GM12878 (cell line): Measurements from ENCODE around the gene GPBAR1. TPM values are rescaled to one million over a fixed set of nuclear protein-coding genes. Genes with fewer than 3 reads are reported as not detected.
A peak's percentile ranks its signal among the peaks of the same experiment; 100 is the strongest.

Source experiments
- ATAC-seq: fragments of 200-7000 bp; cut with Tn5 transposase; 3 replicates; pipeline ENCODE4 v1.9.1; 2020; ENCODE audit warnings: mild to moderate bottlenecking, moderate library complexity
- BruUV-seq: library from RNA; stranded (reverse); fragments of 400-500 nt; replicated peaks from 2 replicates; lab custom pipeline; 2021; lab: Mats Ljungman, UMichigan
- CTCF ChIA-PET: fragments of 300-600 bp; sonication (Branson Sonifier 250); formaldehyde crosslinking; extraction: SDS; loops from one replicate; lab custom pipeline; 2021; ENCODE audit warnings: inconsistent platforms; lab: Yijun Ruan, JAX
- POLR2A ChIA-PET: fragments of 350-600 bp; formaldehyde crosslinking; extraction: SDS; loops from one replicate; lab custom pipeline; 2021; ENCODE audit warnings: inconsistent platforms; lab: Charles Lee
- RAD21 ChIA-PET: fragments of 300-600 bp; sonication (Branson Sonifier 250); formaldehyde crosslinking; loops from one replicate; lab custom pipeline; 2023; ENCODE audit warnings: antibody characterized with exemption; ENCODE audit not compliant: unreplicated experiment; lab: Charles Lee
- SMC1A ChIA-PET: fragments of 300-600 bp; sonication (Branson Sonifier 250); formaldehyde crosslinking; loops from one replicate; lab custom pipeline; 2023; ENCODE audit not compliant: unreplicated experiment, uncharacterized antibody; lab: Charles Lee
- DNase-seq: peaks from one replicate; pipeline ENCODE4 v3.0.0-alpha.2; 2011; ENCODE audit warnings: low read depth, low spot score
- FAIRE-seq: peaks from 3 replicates; lab custom pipeline; 2011; peaks lifted over from hg19 to GRCh38; lab: Jason Lieb, UNC
- H2AFZ ChIP-seq: 2 replicates; pipeline ENCODE4 v1.6.0; 2011; ENCODE audit warnings: low read depth, low read length, control low read depth; ENCODE audit not compliant: control insufficient read depth
- H3K27ac ChIP-seq: 2 replicates; pipeline ENCODE4 v1.5.1; 2011; ENCODE audit warnings: control low read depth; ENCODE audit not compliant: control insufficient read depth, insufficient read depth
- H3K27me3 ChIP-seq, 2 experiments: replicated peaks in 1 of 2; 2 replicates each; pipeline versions ENCODE4 v1.6.0 to v1.6.1; 2011; ENCODE audit warnings: low read length in 1 of 2; ENCODE audit not compliant: control insufficient read depth in 2 of 2, insufficient read depth in 2 of 2
- H3K36me3 ChIP-seq, 2 experiments: 2 replicates each; pipeline ENCODE4 v1.5.1; 2011; ENCODE audit warnings: low read length in 1 of 2; ENCODE audit not compliant: control insufficient read depth in 2 of 2, insufficient read depth in 2 of 2
- H3K4me1 ChIP-seq: 2 replicates; pipeline ENCODE4 v1.6.1; 2011; ENCODE audit warnings: mild to moderate bottlenecking, low read length, moderate library complexity, mixed read lengths; ENCODE audit not compliant: control insufficient read depth, insufficient read depth
- H3K4me2 ChIP-seq: 2 replicates; pipeline ENCODE4 v1.6.0; 2011; ENCODE audit warnings: control low read depth; ENCODE audit not compliant: control insufficient read depth, insufficient read depth
- H3K4me3 ChIP-seq: fragments of 200-600 bp; sonication (generic); 2 replicates; pipeline ENCODE4 v1.5.1; 2016
- H3K79me2 ChIP-seq: 2 replicates; pipeline ENCODE4 v1.6.0; 2011; ENCODE audit warnings: low read length; ENCODE audit not compliant: control insufficient read depth, insufficient read depth
- H3K9ac ChIP-seq: 2 replicates; pipeline ENCODE4 v1.8.0; 2011; ENCODE audit warnings: low read length, control low read depth, mixed read lengths; ENCODE audit not compliant: control insufficient read depth, insufficient read depth
- H3K9me3 ChIP-seq: replicated peaks from 3 replicates; pipeline ENCODE4 v1.5.1; 2011; ENCODE audit warnings: mild to moderate bottlenecking, low read length; ENCODE audit not compliant: control insufficient read depth, insufficient read depth
- H4K20me1 ChIP-seq: 2 replicates; pipeline ENCODE4 v1.6.0; 2011; ENCODE audit not compliant: control insufficient read depth, insufficient read depth
- CREM ChIP-seq: IDR thresholded peaks from 2 replicates; pipeline ENCODE4 v1.6.1; 2014; ENCODE audit warnings: antibody characterized with exemption, low read depth
- ETV6 ChIP-seq, 2 experiments: fragments of 450-650 bp in 1 of 2; IDR thresholded peaks in 1 of 2; conservative IDR thresholded peaks in 1 of 2; 2 replicates each; pipeline ENCODE4 v1.6.1; 2014; ENCODE audit warnings: antibody characterized with exemption in 1 of 2, borderline replicate concordance in 1 of 2, low read depth in 1 of 2, mild to moderate bottlenecking in 1 of 2, moderate library complexity in 1 of 2
- IKZF1 ChIP-seq: fragments of 450-650 bp; conservative IDR thresholded peaks from 2 replicates; pipeline ENCODE4 v1.6.1; 2017; ENCODE audit warnings: antibody characterized with exemption, mild to moderate bottlenecking
- IKZF2 ChIP-seq, 2 experiments: fragments of 450-650 bp; IDR thresholded peaks; 2 replicates each; pipeline ENCODE4 v1.6.1; 2017; ENCODE audit warnings: mild to moderate bottlenecking in 2 of 2, moderate library complexity in 2 of 2
- IRF4 ChIP-seq: IDR thresholded peaks from 2 replicates; pipeline ENCODE4 v1.6.1; 2011; ENCODE audit warnings: low read depth, low read length
- MXI1 ChIP-seq: fragments of 150-350 bp; IDR thresholded peaks from 2 replicates; pipeline ENCODE4 v1.6.1; 2011; ENCODE audit warnings: low read depth, mild to moderate bottlenecking, inconsistent platforms, low read length, improper control_type of control experiment
- NR2C2 ChIP-seq: IDR thresholded peaks from 2 replicates; pipeline ENCODE4 v1.6.1; 2011; ENCODE audit warnings: borderline replicate concordance, low read depth; ENCODE audit not compliant: control insufficient read depth, insufficient read length
- PML ChIP-seq: IDR thresholded peaks from 2 replicates; pipeline ENCODE4 v1.6.1; 2012; ENCODE audit warnings: low read length, inconsistent platforms
- RB1 ChIP-seq: fragments of 450-650 bp; formaldehyde crosslinking; IDR thresholded peaks from 2 replicates; pipeline ENCODE4 v1.6.1; 2017; ENCODE audit warnings: mild to moderate bottlenecking, borderline replicate concordance
- RCOR1 ChIP-seq: conservative IDR thresholded peaks from 2 replicates; pipeline ENCODE4 v1.6.1; 2012; ENCODE audit warnings: low read depth, low read length, improper control_type of control experiment
- ZBED1 ChIP-seq: IDR thresholded peaks from 2 replicates; pipeline ENCODE4 v1.6.1; 2016; ENCODE audit warnings: borderline replicate concordance
- ZNF384 ChIP-seq: IDR thresholded peaks from 2 replicates; pipeline ENCODE4 v1.6.1; 2012; ENCODE audit warnings: low read depth, mild to moderate bottlenecking, low read length, improper control_type of control experiment, borderline replicate concordance
- whole genome bisulfite sequencing: methylation state at CpG from one replicate; pipeline ENCODE4 v1.1.6; 2016; ENCODE audit warnings: low lambda C conversion rate; ENCODE audit not compliant: insufficient replicate concordance, insufficient coverage; ENCODE audit errors: missing lambda C conversion rate; 5-methylcytosine and 5-hydroxymethylcytosine counted together
- in situ Hi-C: fragments of 300-500 bp; cut with MboI; formaldehyde crosslinking; loops from 9 replicates; pipeline ENCODE4 v1.14.3; 2018; ENCODE audit warnings: mixed read lengths
- intact Hi-C: fragments of 100-400 bp; cut with micrococcal nuclease; formaldehyde crosslinking; loops from one replicate; pipeline ENCODE4 v1.14.2; 2022; ENCODE audit not compliant: unreplicated experiment
- polyA plus RNA-seq, 11 experiments: library from polyadenylated mRNA; depleted of rRNA in 4 of 11; unstranded in 6 of 11; stranded (reverse) in 5 of 11; fragments of >200 nt; fragmentation: Nextera tagmentation in 4 of 11; fragmentation: Illumina TruSeq in 1 of 11; extraction: Ambion mirVana in 4 of 11; extraction: Trizol in 1 of 11; gene quantifications; 1 replicate in 1 of 11; 2 replicates in 10 of 11; pipeline versions ENCODE4 v1.2.1 to v1.2.3, GENCODE V29; 2011 to 2016; ENCODE audit warnings: inconsistent platforms in 2 of 11, missing spikeins in 2 of 11, low read depth in 1 of 11
- total RNA-seq, 4 experiments: library from RNA; depleted of rRNA in 3 of 4; stranded (reverse); fragments of >200 nt in 3 of 4; fragmentation: Illumina TruSeq in 1 of 4; extraction: Trizol in 1 of 4; gene quantifications; 2 replicates each; pipeline versions ENCODE4 v1.2.1 to v1.2.3, GENCODE V29; 2013 to 2021
- TF ChIP-seq, protein P1 (sequence below), 3 experiments: IDR thresholded peaks in 2 of 3; conservative IDR thresholded peaks in 1 of 3; 2 replicates each; pipeline ENCODE4 v1.5.1; 2011; ENCODE audit warnings: low read depth in 3 of 3, low read length in 3 of 3, mild to moderate bottlenecking in 3 of 3, control low read depth in 2 of 3, moderate library complexity in 2 of 3, inconsistent platforms in 1 of 3, mixed read lengths in 1 of 3; ENCODE audit not compliant: control insufficient read depth in 2 of 3, insufficient read depth in 1 of 3; ENCODE audit errors: extremely low read depth in 1 of 3
- TF ChIP-seq, protein P2 (sequence below): fragments of 450-650 bp; formaldehyde crosslinking; IDR thresholded peaks from 2 replicates; pipeline ENCODE4 v1.4.0; 2020; ENCODE audit warnings: mild to moderate bottlenecking, moderate library complexity

Gene GPBAR1
- total and polyA plus RNA-seq, 10 of the 15 experiments (the other 5 are each of a cell fraction or from before 2014, with no cell fraction given): 0.03 to 0.36 (median 0.11) TPM; not detected in 3

DNA sequence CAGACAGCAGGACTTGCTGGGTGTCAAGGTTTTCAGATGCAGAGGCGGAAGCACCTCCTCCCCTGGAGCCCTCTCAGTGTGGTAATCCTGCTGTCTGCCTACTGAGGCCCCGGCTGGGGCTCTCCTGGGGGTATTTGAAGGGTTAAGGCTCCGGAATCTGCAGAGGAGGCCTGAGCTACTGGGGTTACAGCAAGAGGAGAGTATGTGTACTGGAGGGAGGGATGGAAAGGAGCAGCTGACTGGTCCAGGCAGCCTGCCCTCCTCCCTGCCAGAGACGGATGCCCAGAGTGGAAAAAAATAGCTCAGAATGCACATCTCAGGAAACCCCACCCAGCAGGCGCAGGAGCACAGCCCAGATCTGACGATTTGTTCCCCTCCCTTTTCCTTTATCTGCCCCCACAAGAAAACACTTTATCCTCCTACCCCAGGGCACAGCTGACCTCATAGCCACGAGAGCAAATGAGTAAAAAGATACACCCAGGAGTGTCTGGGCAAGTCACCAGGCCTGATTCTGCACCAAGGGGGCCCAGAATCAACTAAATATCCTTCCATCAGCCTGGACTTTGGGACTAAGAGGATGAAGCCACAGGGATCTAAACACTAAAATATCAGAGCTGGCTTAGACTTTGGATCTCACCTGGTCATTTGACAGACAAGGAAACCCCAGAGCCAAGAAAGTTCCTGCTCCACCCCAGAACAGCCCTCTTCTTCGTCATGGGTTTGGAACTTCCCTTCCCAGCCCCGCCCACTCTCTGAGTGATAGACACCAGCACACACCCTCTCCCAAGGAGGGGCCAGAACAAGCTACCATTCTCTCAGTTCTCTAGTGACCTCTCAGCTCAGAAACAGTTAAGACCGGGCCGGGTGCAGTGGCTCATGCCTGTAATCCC is 26.0 kb downstream of the GPBAR1 start:
- Histone ChIP-seq H3K27me3 (no peaks in the 10 kb centered on the region), H3K9me3 (no peaks in the 10 kb centered on the region), H3K4me3 (peak overlapping the region; percentile 64), H3K79me2 (peaks cover 43% of the 10 kb centered on the region), H3K9ac (peak overlapping the region; percentile 79), H3K27ac (peak overlapping the region; percentile 95), H3K36me3 (peaks cover 0 to 3% of the 10 kb centered on the region in 2 experiments; a peak in 3 of 4 replicates), H2AFZ (peak overlapping the region; percentile 76), H4K20me1 (no peaks in the 10 kb centered on the region), H3K4me1 (peaks cover 55% of the 10 kb centered on the region), H3K4me2 (peak overlapping the region; percentile 99)
- BruUV-seq: TSS peak; percentile 42
- FAIRE-seq: peak; percentile 88
- in situ Hi-C loops: loop anchor here (25.0 kb wide), 1 partner anchor 100 kb away; the partner anchor contains the start of genes CTDSP1 and SLC11A1
- ChIA-PET SMC1A (interaction anchor here (0.9 to 9.5 kb wide), 14 partner anchors 11 to 179 kb away, joined by 3 to 194 read pairs (median 3); partner anchors contain the start of genes AAMP, CATIP and PNKD), POLR2A (interaction anchor here (0.5 to 3.1 kb wide), 22 partner anchors 8 to 622 kb away, joined by 3 to 84 read pairs (median 4); partner anchors contain the start of genes AAMP, GPBAR1, PNKD and WNT10A), RAD21 (interaction anchor here (0.5 to 7.2 kb wide), 19 partner anchors 9 to 597 kb away, joined by 3 to 141 read pairs (median 4); partner anchors contain the start of genes AAMP, BCS1L, CATIP and CTDSP1), CTCF (interaction anchor here (0.8 to 7.4 kb wide), 20 partner anchors 9 to 611 kb away, joined by 3 to 154 read pairs (median 4); partner anchors contain the start of genes AAMP, CATIP and PNKD)
- DNase-seq: peak; percentile 72
- intact Hi-C loops: loop anchor here (2.0 kb wide), 1 partner anchor 14 kb away; no protein-coding TSS in a partner anchor
- peak; percentile 76 for ATAC-seq
- WGBS: 1% methylated on average over 11 of the region's 11 CpGs
- TF ChIP-seq, protein P1, sequence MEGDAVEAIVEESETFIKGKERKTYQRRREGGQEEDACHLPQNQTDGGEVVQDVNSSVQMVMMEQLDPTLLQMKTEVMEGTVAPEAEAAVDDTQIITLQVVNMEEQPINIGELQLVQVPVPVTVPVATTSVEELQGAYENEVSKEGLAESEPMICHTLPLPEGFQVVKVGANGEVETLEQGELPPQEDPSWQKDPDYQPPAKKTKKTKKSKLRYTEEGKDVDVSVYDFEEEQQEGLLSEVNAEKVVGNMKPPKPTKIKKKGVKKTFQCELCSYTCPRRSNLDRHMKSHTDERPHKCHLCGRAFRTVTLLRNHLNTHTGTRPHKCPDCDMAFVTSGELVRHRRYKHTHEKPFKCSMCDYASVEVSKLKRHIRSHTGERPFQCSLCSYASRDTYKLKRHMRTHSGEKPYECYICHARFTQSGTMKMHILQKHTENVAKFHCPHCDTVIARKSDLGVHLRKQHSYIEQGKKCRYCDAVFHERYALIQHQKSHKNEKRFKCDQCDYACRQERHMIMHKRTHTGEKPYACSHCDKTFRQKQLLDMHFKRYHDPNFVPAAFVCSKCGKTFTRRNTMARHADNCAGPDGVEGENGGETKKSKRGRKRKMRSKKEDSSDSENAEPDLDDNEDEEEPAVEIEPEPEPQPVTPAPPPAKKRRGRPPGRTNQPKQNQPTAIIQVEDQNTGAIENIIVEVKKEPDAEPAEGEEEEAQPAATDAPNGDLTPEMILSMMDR (IDR thresholded peaks at IDR 0.05 in 2 of 3, conservative IDR thresholded peaks at IDR 0.05 in 1 of 3; ENCODE audit: control insufficient read depth in 2 of 3, extremely low read depth in 1 of 3, insufficient read depth in 1 of 3, low read depth in 3 of 3, low read length in 3 of 3): no peak
- TF ChIP-seq PML (no peak), IKZF2 (IDR thresholded peaks at IDR 0.05) (peak; percentile 30 to 50; a peak in 2 of 4 replicates), ETV6 (conservative IDR thresholded peaks at IDR 0.05 in 1 of 2, IDR thresholded peaks at IDR 0.05 in 1 of 2; ENCODE audit: borderline replicate concordance in 1 of 2, low read depth in 1 of 2) (no peak), RB1 (no peak), IKZF1 (peak; percentile 9), ZBED1 (0 out of 2 replicates have a peak, but pooled peaks have one; percentile 40), MXI1 (0 out of 2 replicates have a peak, but pooled peaks have one; percentile 12), RCOR1 (peak; percentile 63; the same call in 1 of the 2 replicates), CREM (peak; percentile 30), NR2C2 (no peak), ZNF384 (no peak), IRF4 (no peak)
- TF ChIP-seq, protein P2, sequence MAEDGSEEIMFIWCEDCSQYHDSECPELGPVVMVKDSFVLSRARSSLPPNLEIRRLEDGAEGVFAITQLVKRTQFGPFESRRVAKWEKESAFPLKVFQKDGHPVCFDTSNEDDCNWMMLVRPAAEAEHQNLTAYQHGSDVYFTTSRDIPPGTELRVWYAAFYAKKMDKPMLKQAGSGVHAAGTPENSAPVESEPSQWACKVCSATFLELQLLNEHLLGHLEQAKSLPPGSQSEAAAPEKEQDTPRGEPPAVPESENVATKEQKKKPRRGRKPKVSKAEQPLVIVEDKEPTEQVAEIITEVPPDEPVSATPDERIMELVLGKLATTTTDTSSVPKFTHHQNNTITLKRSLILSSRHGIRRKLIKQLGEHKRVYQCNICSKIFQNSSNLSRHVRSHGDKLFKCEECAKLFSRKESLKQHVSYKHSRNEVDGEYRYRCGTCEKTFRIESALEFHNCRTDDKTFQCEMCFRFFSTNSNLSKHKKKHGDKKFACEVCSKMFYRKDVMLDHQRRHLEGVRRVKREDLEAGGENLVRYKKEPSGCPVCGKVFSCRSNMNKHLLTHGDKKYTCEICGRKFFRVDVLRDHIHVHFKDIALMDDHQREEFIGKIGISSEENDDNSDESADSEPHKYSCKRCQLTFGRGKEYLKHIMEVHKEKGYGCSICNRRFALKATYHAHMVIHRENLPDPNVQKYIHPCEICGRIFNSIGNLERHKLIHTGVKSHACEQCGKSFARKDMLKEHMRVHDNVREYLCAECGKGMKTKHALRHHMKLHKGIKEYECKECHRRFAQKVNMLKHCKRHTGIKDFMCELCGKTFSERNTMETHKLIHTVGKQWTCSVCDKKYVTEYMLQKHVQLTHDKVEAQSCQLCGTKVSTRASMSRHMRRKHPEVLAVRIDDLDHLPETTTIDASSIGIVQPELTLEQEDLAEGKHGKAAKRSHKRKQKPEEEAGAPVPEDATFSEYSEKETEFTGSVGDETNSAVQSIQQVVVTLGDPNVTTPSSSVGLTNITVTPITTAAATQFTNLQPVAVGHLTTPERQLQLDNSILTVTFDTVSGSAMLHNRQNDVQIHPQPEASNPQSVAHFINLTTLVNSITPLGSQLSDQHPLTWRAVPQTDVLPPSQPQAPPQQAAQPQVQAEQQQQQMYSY: no peak
